Neural cell (in vitro differentiated cells): Measurements from ENCODE around the gene KCNJ5. TPM values are rescaled to one million over a fixed set of nuclear protein-coding genes. Genes with fewer than 3 reads are reported as not detected.

Experiments
- H2AFZ ChIP-seq: fragments of 200-600, 300-800 bp; sonication (generic), shearing (Covaris generic); 2 replicates; pipeline ENCODE4 v1.6.0; 2014; ENCODE audit warnings: low read depth, mild to moderate bottlenecking, antibody characterized with exemption, low read length, moderate library complexity
- H3F3A ChIP-seq: fragments of 200-600 bp; shearing (Covaris generic); 2 replicates; pipeline ENCODE4 v1.6.1; 2016; ENCODE audit warnings: mild to moderate bottlenecking, moderate library complexity, mixed read lengths, antibody characterized with exemption, low read length; ENCODE audit not compliant: insufficient read depth, poor library complexity, severe bottlenecking
- H3K27ac ChIP-seq: fragments of 200-600, 300-800 bp; sonication (generic), shearing (Covaris generic); 2 replicates; pipeline ENCODE4 v1.5.1; 2014; ENCODE audit warnings: mild to moderate bottlenecking, low read length, moderate library complexity
- H3K27me3 ChIP-seq: fragments of 300-800, 200-600 bp; sonication (generic), shearing (Covaris generic); 2 replicates; pipeline ENCODE4 v1.6.0; 2014; ENCODE audit warnings: mild to moderate bottlenecking, low read depth, low read length, moderate library complexity; ENCODE audit not compliant: insufficient read depth
- H3K36me3 ChIP-seq: fragments of 300-800, 200-600 bp; sonication (generic), shearing (Covaris generic); 2 replicates; pipeline ENCODE4 v1.5.1; 2014; ENCODE audit warnings: mild to moderate bottlenecking, antibody characterized with exemption, low read length, moderate library complexity; ENCODE audit not compliant: insufficient read depth
- H3K4me2 ChIP-seq: fragments of 300-800, 200-600 bp; sonication (generic), shearing (Covaris generic); 2 replicates; pipeline ENCODE4 v1.6.0; 2014; ENCODE audit warnings: mild to moderate bottlenecking, low read length
- H3K4me3 ChIP-seq: fragments of 300-800, 200-600 bp; sonication (generic), shearing (Covaris generic); 2 replicates; pipeline ENCODE4 v1.5.1; 2014; ENCODE audit warnings: mild to moderate bottlenecking, low read length, moderate library complexity
- H3K79me2 ChIP-seq: fragments of 200-600 bp; shearing (Covaris generic); replicated peaks from 2 replicates; pipeline ENCODE4 v1.6.0; 2014; ENCODE audit warnings: mild to moderate bottlenecking, low read length, moderate library complexity; ENCODE audit not compliant: insufficient read depth
- H3K9ac ChIP-seq: fragments of 300-800, 200-600 bp; sonication (generic), shearing (Covaris generic); 2 replicates; pipeline ENCODE4 v1.6.1; 2016; ENCODE audit warnings: mild to moderate bottlenecking, low read length, mixed read lengths
- H3K9me2 ChIP-seq: fragments of 200-600 bp; shearing (Covaris generic); 2 replicates; pipeline ENCODE4 v1.6.1; 2016; ENCODE audit warnings: mild to moderate bottlenecking, low read length, mixed read lengths; ENCODE audit not compliant: insufficient read depth
- H3K9me3 ChIP-seq: fragments of 200-600, 300-800 bp; sonication (generic), shearing (Covaris generic); 2 replicates; pipeline ENCODE4 v1.6.1; 2016; ENCODE audit warnings: mild to moderate bottlenecking, mixed run types, low read length, moderate library complexity, mixed read lengths
- H4K20me1 ChIP-seq: fragments of 200-600 bp; shearing (Covaris generic); 2 replicates; pipeline ENCODE4 v1.6.1; 2016; ENCODE audit warnings: mild to moderate bottlenecking, mixed run types; ENCODE audit not compliant: insufficient read depth
- EP300 ChIP-seq: fragments of 450-650 bp; conservative IDR thresholded peaks from 2 replicates; pipeline ENCODE4 v1.6.1; 2014; ENCODE audit warnings: antibody characterized with exemption, mild to moderate bottlenecking, moderate library complexity; ENCODE audit not compliant: poor library complexity, severe bottlenecking
- EZH2 ChIP-seq: fragments of 200-600, 300-800 bp; shearing (Covaris generic), sonication (generic); IDR thresholded peaks from 2 replicates; pipeline ENCODE4 v1.6.1; 2014; ENCODE audit warnings: antibody characterized with exemption, low read length, borderline replicate concordance, mild to moderate bottlenecking; ENCODE audit not compliant: insufficient read depth, poor library complexity, severe bottlenecking
- MXI1 ChIP-seq: fragments of 450-650 bp; conservative IDR thresholded peaks from 2 replicates; pipeline ENCODE4 v1.6.1; 2014; ENCODE audit warnings: antibody characterized with exemption, mild to moderate bottlenecking; ENCODE audit not compliant: poor library complexity, severe bottlenecking
- POLR2AphosphoS5 ChIP-seq: IDR thresholded peaks from 2 replicates; pipeline ENCODE4 v1.6.1; 2012
- RAD21 ChIP-seq: fragments of 450-650 bp; conservative IDR thresholded peaks from 2 replicates; pipeline ENCODE4 v1.6.1; 2014; ENCODE audit warnings: antibody characterized with exemption, mild to moderate bottlenecking, moderate library complexity
- REST ChIP-seq: IDR thresholded peaks from 2 replicates; pipeline ENCODE4 v1.6.1; 2012; ENCODE audit warnings: borderline replicate concordance
- SMC3 ChIP-seq: fragments of 450-650 bp; conservative IDR thresholded peaks from 2 replicates; pipeline ENCODE4 v1.6.1; 2014; ENCODE audit warnings: antibody characterized with exemption, mild to moderate bottlenecking, moderate library complexity; ENCODE audit not compliant: poor library complexity
- TAF1 ChIP-seq: IDR thresholded peaks from 2 replicates; pipeline ENCODE4 v1.6.1; 2012; ENCODE audit warnings: low read depth
- polyA plus RNA-seq: library from polyadenylated mRNA; depleted of rRNA; stranded (reverse); fragments of >200 nt; gene quantifications from 2 replicates; pipeline ENCODE4 v1.2.3, GENCODE V29; 2014
- TF ChIP-seq, protein P1 (sequence below): fragments of 450-650 bp; IDR thresholded peaks from 2 replicates; pipeline ENCODE4 v1.5.1; 2014; ENCODE audit warnings: antibody characterized with exemption, mild to moderate bottlenecking, moderate library complexity; ENCODE audit not compliant: poor library complexity, severe bottlenecking

Gene KCNJ5
- polyA plus RNA-seq, 1 donor from 2014 or later = 1.1 TPM

DNA sequence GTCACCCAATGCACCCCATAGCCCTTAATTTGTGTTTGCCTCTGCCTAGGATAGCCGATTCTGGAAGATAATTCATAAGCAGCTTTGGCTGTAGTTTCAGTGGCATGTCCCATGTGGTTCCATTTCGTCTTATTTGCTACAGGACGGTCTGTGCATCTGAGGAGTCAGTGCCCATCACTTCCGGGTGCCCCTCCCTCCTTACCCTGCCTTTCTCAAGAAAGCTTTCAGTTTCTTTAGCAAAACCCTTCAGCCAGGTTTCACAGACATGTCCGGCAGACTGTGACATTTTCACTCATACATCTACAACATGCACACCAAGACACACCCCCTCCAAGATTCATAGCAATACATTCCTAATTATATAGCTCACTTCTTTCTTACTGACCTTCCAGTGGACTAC, 37.2 kb downstream of the KCNJ5 start:
- H3K79me2 ChIP-seq = no peaks in the 10 kb centered on the region
- no peaks in the 10 kb centered on the region for H3K27me3 ChIP-seq

GRCh38 chr11:128929468-128929867, 38.3 kb downstream of the KCNJ5 start:
- Histone ChIP-seq H3K27ac (peak overlapping the region; percentile 27), H3K9ac (no peak overlapping the region), H3K36me3 (no peaks in the 10 kb centered on the region), H3K9me2 (no peaks in the 10 kb centered on the region), H3F3A (peaks cover 7% of the 10 kb centered on the region), H4K20me1 (no peaks in the 10 kb centered on the region), H3K9me3 (no peaks in the 10 kb centered on the region), H3K79me2 (no peaks in the 10 kb centered on the region), H3K4me3 (no peak overlapping the region), H3K4me2 (no peak overlapping the region), H3K27me3 (no peaks in the 10 kb centered on the region), H2AFZ (no peak overlapping the region)
- TF ChIP-seq TAF1 = no peak
- no peak for TF ChIP-seq SMC3
- no peak for TF ChIP-seq POLR2AphosphoS5
- TF ChIP-seq, protein P1, sequence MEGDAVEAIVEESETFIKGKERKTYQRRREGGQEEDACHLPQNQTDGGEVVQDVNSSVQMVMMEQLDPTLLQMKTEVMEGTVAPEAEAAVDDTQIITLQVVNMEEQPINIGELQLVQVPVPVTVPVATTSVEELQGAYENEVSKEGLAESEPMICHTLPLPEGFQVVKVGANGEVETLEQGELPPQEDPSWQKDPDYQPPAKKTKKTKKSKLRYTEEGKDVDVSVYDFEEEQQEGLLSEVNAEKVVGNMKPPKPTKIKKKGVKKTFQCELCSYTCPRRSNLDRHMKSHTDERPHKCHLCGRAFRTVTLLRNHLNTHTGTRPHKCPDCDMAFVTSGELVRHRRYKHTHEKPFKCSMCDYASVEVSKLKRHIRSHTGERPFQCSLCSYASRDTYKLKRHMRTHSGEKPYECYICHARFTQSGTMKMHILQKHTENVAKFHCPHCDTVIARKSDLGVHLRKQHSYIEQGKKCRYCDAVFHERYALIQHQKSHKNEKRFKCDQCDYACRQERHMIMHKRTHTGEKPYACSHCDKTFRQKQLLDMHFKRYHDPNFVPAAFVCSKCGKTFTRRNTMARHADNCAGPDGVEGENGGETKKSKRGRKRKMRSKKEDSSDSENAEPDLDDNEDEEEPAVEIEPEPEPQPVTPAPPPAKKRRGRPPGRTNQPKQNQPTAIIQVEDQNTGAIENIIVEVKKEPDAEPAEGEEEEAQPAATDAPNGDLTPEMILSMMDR = no peak
- no peak for TF ChIP-seq MXI1
- TF ChIP-seq REST = no peak
- TF ChIP-seq EZH2 = no peak
- TF ChIP-seq RAD21 = no peak
- TF ChIP-seq EP300 = no peak

More for the DNA sequence above, 37.2 kb downstream of the KCNJ5 start:
- Histone ChIP-seq H3K27ac (peak overlapping the region; percentile 76), H3K9ac (peak overlapping the region; percentile 36), H4K20me1 (no peaks in the 10 kb centered on the region), H3K4me3 (peak overlapping the region; percentile 30), H3K9me2 (no peaks in the 10 kb centered on the region), H3K4me2 (peak overlapping the region; percentile 9), H3F3A (peaks cover 7% of the 10 kb centered on the region), H3K36me3 (no peaks in the 10 kb centered on the region), H3K9me3 (no peaks in the 10 kb centered on the region), H2AFZ (no peak overlapping the region)
- TF ChIP-seq EP300 (no peak), MXI1 (peak; percentile 3), RAD21 (no peak), POLR2AphosphoS5 (no peak)
- TF ChIP-seq, protein P1 = no peak
